ENCODE measurements around the gene FAM222B.
"Not testable (repeated sequence)": the region's sequence is repeated elsewhere in the genome, so short reads cannot be mapped to it uniquely, and the experiment has no call there.

The FAM222B gene

DNA sequence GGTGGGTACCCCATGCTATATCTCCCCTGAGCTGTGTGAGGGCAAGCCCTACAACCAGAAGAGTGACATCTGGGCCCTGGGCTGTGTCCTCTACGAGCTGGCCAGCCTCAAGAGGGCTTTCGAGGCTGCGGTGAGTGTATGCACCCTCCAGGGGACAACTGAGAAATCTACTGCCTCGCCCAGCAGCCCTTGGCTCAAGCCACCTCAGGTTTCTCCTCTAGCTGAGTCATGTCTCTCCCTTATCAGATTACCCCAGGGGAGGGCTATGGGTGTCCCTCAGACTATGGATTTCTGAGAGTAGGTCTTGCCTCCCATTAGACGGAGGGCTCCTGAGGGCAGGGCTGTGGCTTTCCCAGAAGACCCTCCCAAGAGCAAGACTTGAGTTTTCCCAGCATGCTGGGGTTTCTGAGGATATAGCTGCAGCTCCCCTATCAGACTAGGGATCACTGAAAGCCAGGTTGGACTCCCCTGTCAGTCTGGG is 107.3 kb downstream of the FAM222B start:
- no peak for FAIRE-seq
- no peak for DNase-seq (ENCODE audit: insufficient read length, low spot score)

DNA sequence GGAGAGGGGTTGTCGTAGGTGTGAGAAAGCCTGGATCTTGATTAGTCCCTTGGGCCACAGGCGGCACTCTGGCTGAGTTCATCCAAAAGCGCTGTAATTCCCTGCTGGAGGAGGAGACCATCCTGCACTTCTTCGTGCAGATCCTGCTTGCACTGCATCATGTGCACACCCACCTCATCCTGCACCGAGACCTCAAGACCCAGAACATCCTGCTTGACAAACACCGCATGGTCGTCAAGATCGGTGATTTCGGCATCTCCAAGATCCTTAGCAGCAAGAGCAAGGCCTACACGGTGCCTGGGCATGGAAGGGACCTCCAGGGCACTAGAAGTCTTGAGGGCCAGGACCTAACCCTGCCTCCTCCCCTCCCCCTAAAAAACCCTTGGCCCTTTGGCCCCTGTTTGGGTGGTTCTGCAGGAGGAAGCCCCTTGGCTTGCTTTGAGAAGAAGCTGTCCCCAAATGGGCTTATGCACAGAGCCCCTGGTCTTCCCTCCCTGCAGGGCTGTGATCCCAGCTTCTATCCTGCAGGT is 107.8 kb downstream of the FAM222B start:
- FAIRE-seq, result no peak

DNA sequence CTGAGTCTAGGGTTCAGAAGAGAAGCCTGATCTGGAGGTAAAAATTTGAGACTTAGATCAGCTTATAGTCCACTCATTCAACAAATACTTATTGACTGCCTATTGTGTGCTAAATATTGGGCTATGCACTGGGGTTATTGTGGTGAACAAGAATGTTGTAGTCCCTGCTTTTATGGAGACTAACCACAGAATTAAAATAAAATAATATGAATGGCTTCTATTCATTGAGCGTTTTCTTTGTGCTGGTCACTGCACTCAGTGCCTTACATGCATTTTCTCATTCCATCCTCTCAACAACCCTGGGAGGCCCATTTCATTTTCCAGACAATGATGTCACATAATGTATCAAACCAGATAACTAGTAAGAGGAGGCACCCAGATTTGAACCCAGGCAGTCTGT is 109.2 kb downstream of the FAM222B start:
- FAIRE-seq (no peak), DNase-seq (ENCODE audit: insufficient read length, low spot score) (no peak)

More for the DNA sequence above, 107.8 kb downstream of the FAM222B start:
- no peak for DNase-seq (ENCODE audit: insufficient read length, low spot score)

DNA sequence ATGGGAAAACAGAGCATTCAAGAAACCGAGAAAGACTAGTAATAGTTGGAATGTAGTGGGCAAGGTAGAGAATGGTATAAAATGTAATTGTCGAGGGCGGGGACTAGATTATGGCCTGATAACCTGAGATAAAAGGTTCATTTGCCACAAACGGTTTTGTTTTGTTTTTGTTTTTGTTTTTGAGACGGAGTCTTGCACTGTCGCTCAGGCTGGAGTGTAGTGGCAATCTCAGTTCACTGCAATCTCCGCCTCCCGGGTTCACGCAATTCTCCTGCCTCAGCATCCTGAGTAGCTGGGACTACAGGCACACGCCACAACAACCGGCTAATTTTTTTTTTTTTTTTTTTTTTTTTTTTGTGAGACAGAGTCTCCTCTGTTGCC is 112.7 kb downstream of the FAM222B start:
- FAIRE-seq (no peak), DNase-seq (ENCODE audit: insufficient read length, low spot score) (no peak)

DNA sequence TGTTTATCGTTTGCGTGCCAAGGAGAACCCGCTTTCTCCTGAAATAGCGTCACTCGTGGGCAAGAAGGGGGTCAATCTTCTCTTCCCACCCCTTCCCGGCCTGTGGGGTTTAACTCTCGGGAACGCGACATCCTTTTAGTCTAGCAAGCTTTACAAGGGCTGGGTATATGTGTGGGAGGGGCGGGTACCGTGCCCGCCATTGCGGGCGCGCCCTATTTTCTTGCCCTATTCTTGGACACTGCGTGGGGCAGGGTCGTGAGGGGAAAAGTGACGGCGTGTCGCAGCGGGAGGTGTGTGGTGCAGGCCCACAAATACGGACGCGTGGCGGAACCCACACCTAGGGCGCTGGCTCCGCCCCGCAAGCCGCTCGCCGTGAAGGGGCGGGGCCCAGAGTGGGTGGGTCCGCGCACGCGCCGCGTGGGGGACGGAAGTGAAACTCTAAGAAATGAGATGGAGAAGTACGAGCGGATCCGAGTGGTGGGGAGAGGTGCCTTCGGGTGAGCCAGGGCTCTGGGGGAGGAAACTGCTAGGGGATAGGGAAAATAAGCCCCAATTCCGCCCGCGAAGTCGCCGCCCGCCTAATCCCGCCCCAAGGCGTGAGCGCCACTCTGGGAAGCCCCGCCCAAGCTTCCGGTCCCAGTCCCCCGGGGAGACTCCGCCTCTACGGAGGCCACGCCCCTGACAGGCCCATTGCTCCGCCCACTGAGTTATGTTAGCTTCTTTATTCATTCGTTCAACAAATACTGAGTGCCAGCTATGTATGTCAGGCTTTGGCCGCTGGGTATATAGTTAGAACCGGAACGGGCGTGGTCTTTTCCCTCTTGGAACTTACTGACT is 114.0 kb downstream of the FAM222B start, which contains the start of gene NEK8:
TSS of gene NEK8 (plus strand) at position 425 of the 837 bp plus-strand sequence. CDS start at position 451, 26 bp downstream.
- DNase-seq (ENCODE audit: insufficient read length, low spot score) (no peak), FAIRE-seq (peak; percentile 88)

DNA sequence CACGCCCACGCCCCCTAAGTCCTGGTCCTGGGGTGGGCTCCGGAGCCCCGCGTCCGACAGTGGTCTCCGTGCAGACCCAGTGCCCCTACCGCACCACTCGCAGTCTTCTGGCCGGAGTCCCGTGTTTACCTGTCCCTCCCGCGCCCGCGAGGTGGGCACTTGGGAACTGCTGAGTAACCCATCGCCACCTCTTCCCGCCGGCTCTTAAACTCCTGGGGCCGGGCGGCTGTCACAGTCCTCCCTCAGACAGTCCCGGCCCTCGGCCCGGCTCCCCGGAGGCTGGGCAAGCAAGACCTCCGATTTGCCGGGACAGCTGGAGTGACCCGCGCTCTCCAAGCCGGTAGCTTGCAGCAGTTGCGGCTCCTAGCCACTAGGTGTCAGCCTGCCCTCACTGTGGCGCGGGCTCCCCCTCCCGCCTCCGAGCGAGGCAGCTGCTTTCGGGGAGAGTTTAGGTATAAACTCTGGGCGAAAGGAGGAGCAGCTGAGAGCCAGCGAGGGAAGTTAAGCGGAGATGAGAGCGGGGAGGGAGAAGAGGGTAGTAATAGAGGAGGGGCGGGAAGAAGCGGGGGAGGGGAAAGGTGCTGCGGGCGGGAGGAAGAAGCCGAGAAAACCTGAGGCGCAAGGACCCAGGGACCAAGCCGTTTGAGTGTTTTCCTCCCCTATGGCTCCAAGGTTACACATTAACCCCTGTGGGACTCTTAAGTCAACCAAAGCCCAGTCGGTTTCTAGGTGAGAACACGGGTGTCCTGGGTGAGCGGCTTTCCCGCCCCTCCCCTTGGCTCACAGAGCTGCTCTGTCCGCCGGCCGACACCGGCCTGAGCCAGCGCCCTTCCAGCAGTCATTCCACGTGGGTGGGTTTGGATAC is 115.7 kb downstream of the FAM222B start:
- FAIRE-seq, result peak; percentile 92

DNA sequence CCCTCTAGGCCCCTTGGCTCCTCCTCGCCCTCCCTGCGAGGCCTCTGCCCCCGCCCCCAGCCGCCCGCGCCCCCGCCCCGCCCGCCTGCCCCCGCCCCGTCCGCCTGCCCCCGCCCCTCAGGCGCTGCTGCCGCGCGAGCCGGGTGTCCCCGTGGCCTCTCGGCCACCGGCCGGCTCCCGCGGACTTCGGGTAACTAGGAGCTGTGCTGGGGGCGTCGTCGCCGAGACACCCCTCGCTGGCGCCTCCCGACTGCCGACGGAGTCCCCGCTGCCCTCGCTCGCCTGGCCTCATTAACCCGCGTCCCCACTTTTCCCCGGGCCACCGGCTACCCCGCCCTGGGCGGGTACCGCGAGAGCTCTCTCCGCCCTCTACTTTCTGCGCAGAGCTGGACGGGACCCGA is 116.4 kb downstream of the FAM222B start, which contains the start of gene TLCD1:
TSS of gene TLCD1 (minus strand) at position 8 of the 401 bp plus-strand sequence. CDS start 136 bp downstream, outside the sequence.
- no peak for DNase-seq (ENCODE audit: insufficient read length, low spot score)

More for the DNA sequence above, 115.7 kb downstream of the FAM222B start:
- peak; percentile 81 for DNase-seq (ENCODE audit: insufficient read length, low spot score)

DNA sequence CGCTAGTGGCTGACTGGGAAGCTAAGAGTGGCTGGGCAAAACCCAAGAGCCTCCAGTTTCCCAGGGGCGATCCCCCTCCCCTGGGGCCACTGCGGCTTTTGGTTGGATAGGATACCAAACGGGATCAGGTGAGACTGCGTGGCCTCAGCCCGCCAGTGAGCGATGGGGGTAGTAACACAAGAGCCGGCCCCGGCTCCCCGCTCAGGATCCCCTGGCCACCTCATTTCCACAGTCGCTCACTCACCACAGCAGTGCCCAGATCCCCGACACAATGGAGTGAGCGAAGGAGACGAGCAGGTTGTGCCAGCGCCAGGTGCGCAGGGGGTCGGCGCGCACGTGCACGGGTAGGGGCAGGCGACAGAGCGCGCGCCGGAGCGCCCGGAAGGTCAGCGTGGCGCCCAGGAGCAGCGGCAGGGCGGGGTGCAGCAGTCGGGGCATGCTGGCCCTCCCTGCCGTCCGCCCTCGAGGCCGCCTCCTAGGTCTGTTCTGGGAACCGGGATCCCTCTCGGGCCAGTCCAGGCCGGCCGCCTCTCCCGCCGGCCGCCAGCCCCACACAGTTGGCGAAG is 116.8 kb downstream of the FAM222B start:
- DNase-seq (ENCODE audit: insufficient read length, low spot score), result no peak
- no peak for FAIRE-seq

More for the DNA sequence above, 116.4 kb downstream of the FAM222B start, which contains the start of gene TLCD1:
- FAIRE-seq, result no peak

DNA sequence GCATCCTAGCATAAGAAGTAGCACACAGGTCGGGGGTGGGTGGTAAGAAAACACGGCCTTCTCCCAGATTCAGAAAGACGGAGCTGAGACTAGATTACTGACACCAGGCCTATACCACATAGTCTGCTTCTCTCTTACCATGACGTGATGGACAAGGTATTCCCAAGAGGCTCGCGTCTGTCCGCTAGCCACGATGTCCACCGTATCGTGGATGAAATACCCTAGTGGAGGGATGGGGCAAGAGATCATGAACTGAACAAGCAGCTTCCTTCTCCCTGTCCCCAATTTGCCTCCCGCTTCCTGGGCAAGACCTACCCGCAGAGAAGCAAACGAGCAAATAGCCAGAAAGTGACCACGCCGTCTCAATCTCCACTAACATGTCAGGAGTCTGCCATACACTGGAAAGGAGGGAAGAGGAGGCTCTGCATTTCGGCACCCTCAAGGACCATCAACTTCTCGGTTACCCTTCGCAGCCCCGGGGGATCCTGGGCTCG is 117.4 kb downstream of the FAM222B start:
- FAIRE-seq (peak; percentile 78), DNase-seq (ENCODE audit: insufficient read length, low spot score) (no peak)

DNA sequence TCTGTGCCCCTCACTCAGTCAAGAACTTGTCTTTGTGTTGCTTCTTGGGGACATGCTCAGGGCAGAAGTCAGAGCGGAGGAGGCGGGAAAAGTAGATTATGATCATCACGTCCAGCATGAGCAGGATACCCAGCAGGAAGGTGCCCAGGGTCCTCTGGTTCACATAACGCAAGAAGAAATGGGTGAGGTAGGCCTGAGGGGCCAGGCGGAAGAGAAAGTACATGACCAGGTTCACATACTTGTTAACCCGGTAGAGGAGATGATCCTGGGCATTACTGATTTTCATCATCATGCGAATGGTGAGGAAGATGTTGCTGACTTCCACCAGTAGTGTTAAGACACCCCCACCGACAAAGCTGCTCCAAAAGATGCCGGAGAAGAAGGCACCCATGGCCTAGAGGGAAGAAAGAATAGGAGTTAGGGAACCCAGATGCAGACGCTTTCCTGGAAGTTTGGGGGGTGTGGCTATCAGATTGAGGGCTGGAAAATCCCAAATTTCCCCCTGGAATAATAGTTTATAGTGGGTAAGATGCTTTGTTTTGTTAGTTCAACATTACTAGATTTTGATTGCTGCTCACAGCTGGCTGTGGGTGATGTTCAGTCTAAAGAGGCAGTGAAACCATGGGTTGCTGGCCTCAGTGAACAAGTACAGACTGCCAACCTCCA is 118.0 kb downstream of the FAM222B start:
- no peak for FAIRE-seq
- no peak for DNase-seq (ENCODE audit: insufficient read length, low spot score)

DNA sequence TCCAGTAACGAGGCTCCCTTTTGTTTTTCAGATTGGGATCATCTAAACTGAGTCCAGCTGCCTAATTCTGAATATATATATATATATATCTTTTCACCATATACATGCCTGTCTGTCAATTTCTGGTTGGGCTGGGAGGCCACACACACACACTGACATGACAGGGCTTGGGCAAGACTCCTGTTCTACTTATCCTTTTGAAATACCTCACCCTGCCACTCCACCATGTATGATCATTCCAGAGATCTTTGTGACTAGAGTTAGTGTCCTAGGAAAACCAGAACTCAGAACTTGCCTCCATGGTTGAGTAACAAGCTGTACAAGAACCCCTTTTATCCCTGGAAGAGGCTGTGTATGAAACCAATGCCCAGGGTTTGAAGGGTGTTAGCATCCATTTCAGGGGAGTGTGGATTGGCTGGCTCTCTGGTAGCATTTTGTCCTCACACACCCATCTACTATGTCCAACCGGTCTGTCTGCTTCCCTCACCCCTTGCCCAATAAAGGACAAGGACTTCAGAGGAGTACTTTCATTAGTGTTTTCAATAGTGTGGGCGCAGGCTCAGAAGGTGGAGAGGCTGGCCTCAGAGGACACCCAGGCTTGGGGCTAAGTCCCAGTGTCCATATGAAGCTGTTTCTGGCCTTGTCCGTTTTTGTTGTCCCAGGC is 118.6 kb downstream of the FAM222B start:
- FAIRE-seq; DNase-seq (ENCODE audit: insufficient read length, low spot score): not testable (repeated sequence)

DNA sequence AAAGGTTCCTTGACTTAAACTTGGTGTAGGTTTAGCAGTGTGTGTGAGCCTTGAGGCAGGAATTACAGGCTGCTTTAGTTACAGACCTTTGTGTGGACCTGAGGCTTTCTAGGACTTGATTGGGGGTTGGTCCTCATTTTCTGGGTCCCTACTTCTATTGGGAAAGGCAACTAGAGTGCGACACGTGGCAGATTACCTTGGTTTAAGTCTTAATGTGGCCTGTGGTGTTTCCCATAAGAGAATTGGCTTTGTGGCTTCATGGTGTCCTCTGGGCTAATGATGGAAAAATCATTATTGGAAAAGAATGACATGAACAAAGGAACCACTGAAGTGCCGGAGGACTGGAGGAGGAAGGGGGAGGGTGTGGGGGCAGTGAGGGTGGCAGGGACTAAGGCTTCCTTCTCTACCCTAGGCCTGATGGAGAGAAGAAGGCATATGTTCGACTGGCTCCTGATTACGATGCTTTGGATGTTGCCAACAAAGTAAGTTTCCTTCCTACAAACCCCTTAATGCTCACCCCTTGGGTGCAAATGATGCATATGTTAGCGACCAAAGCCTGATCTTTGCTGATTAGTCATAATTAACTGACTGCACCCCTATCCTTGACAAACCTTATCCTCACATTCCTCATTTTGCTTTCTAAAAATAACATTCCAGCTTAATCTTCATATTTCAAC is 119.3 kb downstream of the FAM222B start:
- FAIRE-seq, result no peak
- no peak for DNase-seq (ENCODE audit: insufficient read length, low spot score)

DNA sequence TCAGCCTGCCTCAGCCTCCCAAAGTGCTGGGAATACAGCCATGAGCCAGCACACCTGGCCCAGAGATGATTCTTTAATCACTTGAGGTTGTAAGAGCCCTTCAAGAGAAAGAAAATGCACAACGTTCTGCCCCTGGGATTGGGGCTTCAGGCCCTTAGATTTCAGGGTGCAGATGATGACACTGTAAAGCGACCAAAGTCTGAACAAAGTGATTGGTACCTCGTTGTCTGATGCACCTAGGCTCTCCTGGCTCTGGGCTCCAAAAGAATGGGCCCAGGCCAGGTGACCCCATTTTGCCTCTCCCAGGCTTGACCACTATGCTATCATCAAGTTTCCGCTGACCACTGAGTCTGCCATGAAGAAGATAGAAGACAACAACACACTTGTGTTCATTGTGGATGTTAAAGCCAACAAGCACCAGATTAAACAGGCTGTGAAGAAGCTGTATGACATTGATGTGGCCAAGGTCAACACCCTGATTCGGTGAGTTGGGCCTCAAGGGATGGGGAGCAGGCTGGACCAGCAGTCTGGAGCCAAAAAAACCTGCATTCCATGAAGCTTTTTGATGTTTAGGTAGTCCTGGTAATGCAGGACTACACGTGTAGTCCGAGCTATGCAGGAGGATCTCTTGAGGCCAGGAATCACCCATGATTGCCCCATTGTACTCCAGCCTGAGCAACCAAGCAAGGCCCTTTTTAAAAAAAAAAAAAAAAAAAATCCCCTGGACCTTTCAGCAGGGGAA is 120.0 kb downstream of the FAM222B start:
- no peak for DNase-seq (ENCODE audit: insufficient read length, low spot score)
- no peak for FAIRE-seq

DNA sequence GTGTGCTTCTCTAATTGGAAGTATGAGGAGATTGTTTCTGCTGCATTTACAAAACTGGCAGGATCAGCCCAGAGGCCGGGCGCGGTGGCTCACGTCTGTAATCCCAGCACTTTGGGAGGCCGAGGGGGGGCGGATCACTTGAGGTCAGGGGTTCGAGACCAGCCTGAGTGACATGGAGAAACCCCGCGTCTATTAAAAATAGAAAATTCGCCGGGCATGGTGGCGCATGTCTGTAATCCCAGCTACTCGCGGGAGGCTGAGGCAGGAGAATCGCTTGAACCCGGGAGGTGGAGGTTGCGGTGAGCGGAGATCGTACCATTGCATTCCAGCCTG is 121.6 kb downstream of the FAM222B start:
- FAIRE-seq; DNase-seq (ENCODE audit: insufficient read length, low spot score): not testable (repeated sequence)

DNA sequence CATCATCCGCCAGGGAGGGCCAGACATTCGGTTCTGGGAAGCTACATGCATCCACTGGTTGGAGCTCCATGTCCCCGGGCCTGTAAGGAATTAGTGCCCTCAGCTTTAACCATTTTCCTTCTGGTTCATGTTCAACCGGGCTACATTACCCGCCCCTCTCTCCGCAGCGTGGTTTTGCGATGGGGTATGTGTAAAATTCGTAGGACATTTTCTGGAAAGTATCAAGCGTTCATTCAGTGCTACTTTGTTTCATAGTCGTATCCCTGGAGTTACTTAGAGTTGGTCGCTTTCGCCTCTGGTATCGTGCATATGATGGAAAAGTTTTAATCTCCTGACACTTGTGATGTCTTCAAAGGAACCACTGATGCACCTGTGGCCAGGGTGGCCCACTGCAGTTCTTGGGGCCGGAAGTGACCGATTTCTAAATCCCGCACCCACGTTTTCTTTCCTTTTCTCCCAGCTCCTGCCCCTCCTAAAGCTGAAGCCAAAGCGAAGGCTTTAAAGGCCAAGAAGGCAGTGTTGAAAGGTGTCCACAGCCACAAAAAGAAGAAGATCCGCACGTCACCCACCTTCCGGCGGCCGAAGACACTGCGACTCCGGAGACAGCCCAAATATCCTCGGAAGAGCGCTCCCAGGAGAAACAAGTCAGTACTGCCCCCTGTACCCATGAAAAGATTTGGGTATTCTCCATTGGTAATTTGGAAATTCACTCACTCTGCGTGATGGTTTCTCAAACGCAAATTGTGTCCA is 122.2 kb downstream of the FAM222B start:
- FAIRE-seq (no peak), DNase-seq (ENCODE audit: insufficient read length, low spot score) (no peak)

DNA sequence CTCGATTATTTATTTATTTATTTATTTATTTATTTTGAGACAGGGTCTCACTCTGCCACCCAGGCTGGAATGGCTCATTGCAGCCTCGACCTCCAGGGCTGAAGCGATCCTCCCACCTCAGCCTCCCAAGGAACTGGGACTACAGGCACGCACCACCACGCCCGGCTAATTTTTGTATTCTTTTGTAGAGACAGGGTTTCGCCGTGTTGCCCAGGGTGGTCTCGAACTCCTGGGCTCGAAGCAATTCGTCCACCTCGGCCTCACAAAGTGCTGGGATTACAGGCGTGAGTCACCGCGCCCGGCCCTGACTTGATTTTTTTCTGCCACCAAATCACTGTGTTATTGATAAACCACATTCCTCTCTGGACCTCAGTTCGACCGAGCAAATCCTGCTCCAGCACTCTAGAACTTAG is 123.6 kb downstream of the FAM222B start:
- no peak for DNase-seq (ENCODE audit: insufficient read length, low spot score)
- FAIRE-seq, result no peak

DNA sequence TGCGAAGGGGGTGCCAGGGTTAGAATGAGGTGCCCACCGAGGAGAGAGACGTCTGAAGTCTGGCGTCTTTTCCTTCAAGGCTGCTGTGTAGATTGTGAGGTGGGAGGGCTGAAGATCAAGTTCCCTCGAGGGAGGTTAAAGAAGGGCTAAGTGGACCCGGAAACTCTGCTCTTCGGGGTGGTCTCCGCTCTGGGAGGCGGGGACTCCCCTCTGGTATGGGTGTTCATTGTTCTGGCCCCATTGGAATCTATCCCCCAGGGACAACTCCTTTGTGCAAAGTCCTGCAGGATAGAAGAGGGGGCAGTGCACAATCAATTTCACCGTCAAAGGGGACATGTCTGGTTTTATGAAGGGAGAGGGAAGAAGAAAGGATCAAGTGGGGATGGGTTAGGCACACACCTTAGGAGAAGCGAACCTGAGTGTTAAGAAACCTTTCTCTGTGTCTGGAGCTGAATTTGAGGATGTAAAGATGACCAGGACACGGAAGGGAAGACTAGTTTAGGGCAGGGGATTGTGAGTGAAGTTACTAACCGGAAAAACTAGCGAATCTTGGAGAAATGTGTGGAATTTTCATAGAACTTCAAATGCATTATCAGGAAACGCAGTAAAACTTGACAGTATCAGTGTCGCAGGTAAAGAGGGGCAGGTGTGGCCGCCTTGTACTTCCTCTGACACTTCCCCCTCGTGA is 124.1 kb downstream of the FAM222B start:
- DNase-seq (ENCODE audit: insufficient read length, low spot score) (no peak), FAIRE-seq (peak; percentile 26)

Data from GM19239 (cell line).